ENCODE results near the gene SERBP1.
"Not testable (repeated sequence)": the region's sequence is repeated elsewhere in the genome, so short reads cannot be mapped to it uniquely, and the experiment has no call there.

SERBP1 gene

DNA sequence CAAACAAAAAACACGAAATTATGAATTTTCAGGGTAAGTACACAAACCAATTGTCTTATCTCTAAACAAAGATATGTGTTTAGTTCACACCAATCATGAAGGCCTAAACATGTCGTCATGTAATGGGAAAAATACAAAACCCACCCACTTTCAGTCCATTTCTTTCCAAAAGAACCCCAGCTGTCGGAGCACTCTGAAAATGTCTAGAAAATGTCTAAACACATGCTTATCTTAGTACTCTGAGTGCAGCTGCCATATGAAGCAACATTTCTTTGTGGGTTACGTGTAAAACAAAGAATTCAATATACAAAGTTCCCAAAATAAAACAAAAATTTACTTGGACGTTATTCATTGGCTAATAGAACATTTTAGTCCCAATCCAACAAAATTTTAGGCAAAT lies 22.7 kb downstream of the SERBP1 start:
- TF ChIP-seq, protein P1, sequence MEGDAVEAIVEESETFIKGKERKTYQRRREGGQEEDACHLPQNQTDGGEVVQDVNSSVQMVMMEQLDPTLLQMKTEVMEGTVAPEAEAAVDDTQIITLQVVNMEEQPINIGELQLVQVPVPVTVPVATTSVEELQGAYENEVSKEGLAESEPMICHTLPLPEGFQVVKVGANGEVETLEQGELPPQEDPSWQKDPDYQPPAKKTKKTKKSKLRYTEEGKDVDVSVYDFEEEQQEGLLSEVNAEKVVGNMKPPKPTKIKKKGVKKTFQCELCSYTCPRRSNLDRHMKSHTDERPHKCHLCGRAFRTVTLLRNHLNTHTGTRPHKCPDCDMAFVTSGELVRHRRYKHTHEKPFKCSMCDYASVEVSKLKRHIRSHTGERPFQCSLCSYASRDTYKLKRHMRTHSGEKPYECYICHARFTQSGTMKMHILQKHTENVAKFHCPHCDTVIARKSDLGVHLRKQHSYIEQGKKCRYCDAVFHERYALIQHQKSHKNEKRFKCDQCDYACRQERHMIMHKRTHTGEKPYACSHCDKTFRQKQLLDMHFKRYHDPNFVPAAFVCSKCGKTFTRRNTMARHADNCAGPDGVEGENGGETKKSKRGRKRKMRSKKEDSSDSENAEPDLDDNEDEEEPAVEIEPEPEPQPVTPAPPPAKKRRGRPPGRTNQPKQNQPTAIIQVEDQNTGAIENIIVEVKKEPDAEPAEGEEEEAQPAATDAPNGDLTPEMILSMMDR (IDR thresholded peaks at IDR 0.05; ENCODE audit: borderline replicate concordance, insufficient read depth, low read depth, low read length): no peak
- H3K4me3 ChIP-seq (ENCODE audit: low read depth, low read length): no peak overlapping the region

DNA sequence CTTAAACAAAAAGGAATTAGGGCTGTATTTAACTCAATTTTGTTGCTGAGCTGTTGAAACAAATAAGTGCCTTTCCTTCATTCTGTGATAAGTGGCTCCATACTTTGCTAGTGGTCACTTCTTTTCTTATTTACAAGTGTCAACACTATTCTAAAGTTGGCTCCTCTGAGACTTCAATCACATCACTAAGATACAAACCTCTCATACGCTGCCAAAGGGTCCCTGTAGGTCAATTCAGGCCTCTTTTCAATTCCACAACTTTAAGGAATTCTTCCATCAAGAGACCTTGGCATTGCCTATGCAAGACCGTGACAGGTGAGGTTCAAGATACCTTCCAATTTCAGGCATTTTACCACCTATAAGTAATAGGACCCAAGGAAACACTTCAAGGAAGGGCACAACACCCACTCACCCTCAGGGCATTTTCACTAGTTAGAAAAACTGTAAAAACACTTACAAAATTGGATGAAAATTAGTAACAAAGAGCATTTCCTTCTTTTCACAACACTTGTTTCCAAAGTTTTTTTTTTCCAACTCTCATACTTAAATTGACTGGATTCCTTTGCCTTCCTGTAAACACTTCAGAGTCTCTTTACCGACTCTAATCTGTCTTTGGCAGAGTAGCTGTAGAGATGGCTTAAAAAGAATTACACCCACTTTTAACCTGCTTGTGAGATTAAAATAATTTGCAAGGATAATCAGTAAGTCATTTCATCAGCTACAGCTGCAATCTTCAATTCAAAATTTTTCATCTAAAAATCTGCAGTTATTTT lies 24.5 kb downstream of the SERBP1 start:
- TF ChIP-seq, protein P1 (IDR thresholded peaks at IDR 0.05; ENCODE audit: borderline replicate concordance, insufficient read depth, low read depth, low read length): no peak

DNA sequence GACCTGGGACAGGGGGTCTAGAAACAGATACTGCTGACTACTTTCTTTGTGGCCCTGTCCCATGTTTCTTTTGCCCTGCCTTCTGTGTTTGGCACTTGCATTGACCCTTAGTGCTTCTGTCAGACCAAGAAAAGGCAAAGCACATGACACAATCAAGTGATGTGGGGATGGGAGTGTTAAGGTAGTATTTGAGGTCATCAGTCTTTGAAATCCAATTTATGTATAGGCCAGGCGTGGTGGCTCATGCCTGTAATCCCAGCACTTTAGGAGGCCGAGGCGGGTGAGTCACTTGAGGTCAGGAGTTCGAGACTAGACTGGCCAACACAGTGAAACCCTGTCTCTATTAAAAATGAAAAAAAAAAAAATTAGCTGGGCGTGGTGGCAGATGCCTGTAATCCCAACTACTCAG lies 26.0 kb downstream of the SERBP1 start:
- TF ChIP-seq, protein P1 (IDR thresholded peaks at IDR 0.05; ENCODE audit: borderline replicate concordance, insufficient read depth, low read depth, low read length): no peak
- H3K4me3 ChIP-seq (ENCODE audit: low read depth, low read length): no peak overlapping the region

More for the DNA sequence above, 24.5 kb downstream of the SERBP1 start:
- H3K4me3 ChIP-seq (ENCODE audit: low read depth, low read length): no peak overlapping the region

DNA sequence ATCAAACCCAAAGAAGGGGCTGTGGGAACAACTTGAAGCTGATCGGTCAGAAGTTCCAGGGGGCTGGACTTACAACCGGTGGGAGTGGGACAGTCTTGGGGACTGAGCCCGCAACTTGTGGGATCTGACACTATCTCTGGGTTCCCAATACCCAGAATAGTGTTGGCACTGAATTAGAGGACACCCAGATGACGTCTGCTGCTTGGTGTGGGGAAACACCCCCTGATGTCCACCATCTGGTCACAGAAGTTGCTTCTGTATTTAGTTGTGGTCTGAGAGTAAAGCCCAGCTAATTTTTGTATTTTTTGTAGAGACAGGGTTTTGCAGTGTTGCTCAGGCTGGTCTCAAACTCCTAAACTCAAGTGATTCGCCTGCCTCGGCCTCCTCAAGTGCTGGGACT lies 28.8 kb downstream of the SERBP1 start:
- TF ChIP-seq, protein P1 (IDR thresholded peaks at IDR 0.05; ENCODE audit: borderline replicate concordance, insufficient read depth, low read depth, low read length): no peak

DNA sequence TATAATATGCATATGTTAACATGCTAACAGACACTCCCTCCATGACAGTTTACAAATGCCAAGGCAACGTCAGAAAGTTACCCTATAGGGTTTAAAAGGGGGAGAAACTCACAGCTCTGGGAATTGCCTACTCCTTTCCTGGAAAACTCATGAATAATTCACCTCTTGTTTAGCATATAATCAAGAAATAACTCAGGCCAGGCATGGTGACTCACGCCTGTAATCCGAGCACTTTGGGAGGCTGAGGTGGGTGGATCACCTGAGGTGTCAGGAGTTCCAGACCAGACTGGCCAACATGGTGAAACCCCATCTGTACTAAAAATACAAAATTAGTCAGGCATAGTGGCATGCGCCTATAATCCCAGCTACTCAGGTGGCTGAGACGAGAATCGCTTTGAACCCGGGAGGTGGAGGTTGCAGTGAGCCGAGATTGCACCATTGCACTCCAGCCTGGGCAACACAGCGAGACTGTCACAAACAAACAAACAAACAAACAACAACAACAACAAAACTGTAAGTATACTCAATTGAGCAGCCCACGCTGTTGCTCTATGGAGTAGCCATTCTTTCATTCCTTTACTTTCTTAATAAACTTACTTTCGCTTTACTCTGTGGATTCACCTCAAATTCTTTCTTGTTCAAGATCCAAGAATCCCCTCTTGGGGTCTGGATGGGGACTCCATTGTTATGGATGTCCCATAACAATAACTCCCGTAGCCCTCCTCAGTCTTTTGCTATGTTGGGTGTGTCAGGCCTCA lies 30.0 kb downstream of the SERBP1 start:
- H3K4me3 ChIP-seq (ENCODE audit: low read depth, low read length): not testable (repeated sequence)

More for the DNA sequence above, 28.8 kb downstream of the SERBP1 start:
- no peak overlapping the region for H3K4me3 ChIP-seq (ENCODE audit: low read depth, low read length)

DNA sequence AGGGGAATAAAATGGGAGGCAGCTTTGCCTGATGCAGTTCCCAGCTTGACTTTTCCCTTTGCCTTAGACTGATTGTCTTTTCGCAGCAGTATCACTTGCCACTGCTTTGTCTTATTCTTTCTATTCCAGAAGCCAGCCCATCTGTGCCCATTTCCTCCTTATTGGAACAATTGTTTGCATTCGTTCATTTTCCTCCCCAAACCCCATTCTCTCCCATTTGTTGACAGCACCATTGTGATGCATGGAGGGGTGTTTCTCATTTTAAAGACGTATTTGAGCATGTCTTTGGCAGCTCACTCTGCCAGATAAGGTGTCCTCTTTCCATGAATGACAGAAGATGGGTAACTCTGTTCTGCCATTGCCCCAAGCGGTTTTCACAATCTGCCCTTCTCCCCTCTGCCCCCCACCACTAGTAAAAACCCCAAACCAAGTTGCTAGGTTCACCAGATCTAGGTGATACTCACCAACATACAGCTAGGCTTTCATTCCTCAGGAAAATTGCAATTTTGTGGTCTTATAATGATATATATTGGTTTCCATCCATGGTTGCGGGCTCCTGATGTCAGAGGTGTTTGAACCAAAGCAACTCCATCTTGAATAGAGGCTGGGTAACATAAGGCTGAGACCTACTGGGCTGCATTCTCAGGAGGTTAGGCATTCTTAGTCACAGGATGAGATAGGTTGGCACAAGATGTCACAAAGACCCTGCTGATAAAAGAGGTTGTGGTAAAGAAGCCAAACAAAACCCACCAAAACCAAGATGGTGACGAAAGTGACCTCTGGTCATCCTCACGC lies 30.8 kb downstream of the SERBP1 start:
- H3K4me3 ChIP-seq (ENCODE audit: low read depth, low read length): no peak overlapping the region
- TF ChIP-seq, protein P1 (IDR thresholded peaks at IDR 0.05; ENCODE audit: borderline replicate concordance, insufficient read depth, low read depth, low read length): no peak

DNA sequence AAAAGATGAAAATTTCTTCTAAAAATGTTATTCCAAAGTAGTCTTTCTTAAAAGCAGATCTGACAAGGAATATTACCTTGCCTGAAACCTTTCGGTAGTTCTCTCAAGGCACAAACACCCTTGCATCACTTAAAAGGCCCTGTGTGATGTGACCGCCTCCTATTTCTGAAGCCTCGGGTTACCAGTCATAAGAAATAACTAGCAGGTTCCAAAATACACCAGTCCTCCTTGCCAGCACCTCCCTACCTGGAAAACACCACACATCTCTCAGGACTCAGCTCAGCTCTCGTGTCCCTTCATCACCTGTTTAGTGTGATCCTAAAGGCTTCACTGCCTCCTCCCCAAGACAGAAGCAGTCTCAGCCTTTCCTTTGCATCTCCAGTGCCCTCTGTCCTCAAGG lies 35.7 kb downstream of the SERBP1 start:
- TF ChIP-seq, protein P1 (IDR thresholded peaks at IDR 0.05; ENCODE audit: borderline replicate concordance, insufficient read depth, low read depth, low read length): no peak
- H3K4me3 ChIP-seq (ENCODE audit: low read depth, low read length): no peak overlapping the region

Measured in GM12875 (cell line).